Rectal smooth muscle tissue (tissue), 1 donor: Measurements from ENCODE around the gene NBAS.
"Not testable (repeated sequence)": the region's sequence is repeated elsewhere in the genome, so short reads cannot be mapped to it uniquely, and the experiment has no call there.

ENCODE experiments used
- H3K27ac ChIP-seq: one replicate; pipeline ENCODE4 v1.7.0; 2013; ENCODE audit warnings: low read depth, low read length, inconsistent platforms
- H3K27me3 ChIP-seq: one replicate; pipeline ENCODE4 v1.7.0; 2013; ENCODE audit warnings: low read length; ENCODE audit not compliant: control insufficient read depth, insufficient read depth
- H3K36me3 ChIP-seq: one replicate; pipeline ENCODE4 v1.7.0; 2013; ENCODE audit warnings: low read length; ENCODE audit not compliant: control insufficient read depth, insufficient read depth
- H3K4me1 ChIP-seq: one replicate; pipeline ENCODE4 v1.7.0; 2013; ENCODE audit warnings: low read length; ENCODE audit not compliant: control insufficient read depth, insufficient read depth
- H3K4me3 ChIP-seq: one replicate; pipeline ENCODE4 v1.7.0; 2013; ENCODE audit warnings: low read length
- H3K9ac ChIP-seq: one replicate; pipeline ENCODE4 v1.7.0; 2013; ENCODE audit warnings: low read length

Gene NBAS

DNA sequence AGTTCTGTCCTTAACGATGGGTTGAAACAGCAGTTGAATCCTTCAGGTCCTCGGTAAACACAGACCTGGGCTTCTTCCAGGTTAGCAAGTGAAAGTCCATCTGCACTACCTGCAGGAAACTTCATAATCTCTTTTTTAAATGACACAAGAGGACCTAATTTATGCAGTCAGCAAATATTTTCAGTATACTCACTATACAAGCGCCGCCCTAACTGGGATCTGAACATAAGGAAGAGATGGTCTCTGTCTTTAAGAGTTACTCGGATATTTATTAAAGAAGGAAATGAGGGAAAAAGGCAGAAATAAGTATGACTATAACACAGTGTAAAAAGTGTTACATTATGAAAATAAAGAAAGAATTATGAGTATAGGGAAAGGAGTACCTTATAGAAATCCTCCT is 103.3 kb downstream of the NBAS start:
- Histone ChIP-seq H3K36me3 (no peaks in the 10 kb centered on the region), H3K27me3 (no peaks in the 10 kb centered on the region)

DNA sequence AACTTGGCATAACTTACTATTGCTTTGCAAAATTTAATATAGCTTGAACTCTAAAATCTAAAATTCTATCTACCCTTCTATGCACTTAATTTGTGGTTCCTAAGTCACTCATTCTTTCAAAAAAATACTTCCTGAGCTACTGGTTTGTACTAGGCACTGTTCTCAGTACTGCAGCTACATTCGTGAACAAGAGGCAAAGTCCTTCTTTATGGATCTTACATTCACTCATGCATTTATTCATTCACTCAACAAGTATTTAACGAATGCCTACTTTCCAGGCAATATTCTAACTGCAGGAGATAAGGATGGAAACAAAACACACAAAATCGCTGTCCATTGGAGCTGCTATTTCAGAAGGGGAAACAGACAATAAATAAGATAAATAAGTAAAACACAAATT is 104.8 kb downstream of the NBAS start:
- H3K4me3 ChIP-seq, result no peak overlapping the region
- H3K36me3 ChIP-seq, result no peaks in the 10 kb centered on the region
- no peaks in the 10 kb centered on the region for H3K27me3 ChIP-seq
- H3K9ac ChIP-seq, result no peak overlapping the region
- no peak overlapping the region for H3K27ac ChIP-seq
- no peaks in the 10 kb centered on the region for H3K4me1 ChIP-seq

More for the DNA sequence above, 103.3 kb downstream of the NBAS start:
- Histone ChIP-seq H3K4me1 (no peaks in the 10 kb centered on the region), H3K4me3 (no peak overlapping the region), H3K9ac (no peak overlapping the region), H3K27ac (no peak overlapping the region)

GRCh38 chr2:15450808-15451207 is 110.3 kb downstream of the NBAS start:
- H3K4me1 ChIP-seq, result no peaks in the 10 kb centered on the region

DNA sequence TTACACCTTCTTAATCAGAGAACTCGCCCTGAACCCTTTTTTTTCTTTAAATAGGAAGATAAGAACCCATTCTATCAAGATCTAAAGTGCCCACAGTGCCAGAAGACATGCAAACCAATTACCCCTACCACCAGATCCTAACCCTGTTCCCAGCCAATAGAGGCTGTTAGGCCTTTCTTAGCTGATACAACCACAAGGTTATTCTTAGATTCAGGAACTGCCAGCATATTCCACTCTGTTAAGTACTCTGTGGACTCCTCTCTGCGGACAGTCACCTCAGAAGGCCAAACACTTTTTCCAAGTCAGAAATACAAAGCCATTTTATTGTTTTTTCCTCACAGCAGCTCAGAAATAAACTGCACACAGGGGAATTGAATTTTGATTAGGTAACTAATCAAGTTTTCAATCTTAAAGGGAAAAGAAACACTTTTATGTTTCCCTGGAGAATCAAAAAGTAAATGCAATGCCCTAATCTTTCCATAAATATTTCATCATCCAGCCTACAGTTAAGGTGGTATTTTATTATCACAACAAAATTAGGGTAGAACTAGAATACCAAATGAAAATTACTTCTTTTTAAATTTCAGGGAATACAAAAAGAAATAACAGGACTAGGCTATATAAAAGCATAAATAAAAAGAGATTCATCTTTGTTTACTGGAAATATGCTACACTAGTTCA is 111.4 kb downstream of the NBAS start:
- no peaks in the 10 kb centered on the region for H3K27me3 ChIP-seq
- H3K36me3 ChIP-seq, result peaks cover 2% of the 10 kb centered on the region
- no peak overlapping the region for H3K9ac ChIP-seq

More at GRCh38 chr2:15450808-15451207, 110.3 kb downstream of the NBAS start:
- Histone ChIP-seq H3K4me3 (no peak overlapping the region), H3K27me3 (no peaks in the 10 kb centered on the region), H3K36me3 (peaks cover 2% of the 10 kb centered on the region), H3K9ac (no peak overlapping the region), H3K27ac (no peak overlapping the region)

DNA sequence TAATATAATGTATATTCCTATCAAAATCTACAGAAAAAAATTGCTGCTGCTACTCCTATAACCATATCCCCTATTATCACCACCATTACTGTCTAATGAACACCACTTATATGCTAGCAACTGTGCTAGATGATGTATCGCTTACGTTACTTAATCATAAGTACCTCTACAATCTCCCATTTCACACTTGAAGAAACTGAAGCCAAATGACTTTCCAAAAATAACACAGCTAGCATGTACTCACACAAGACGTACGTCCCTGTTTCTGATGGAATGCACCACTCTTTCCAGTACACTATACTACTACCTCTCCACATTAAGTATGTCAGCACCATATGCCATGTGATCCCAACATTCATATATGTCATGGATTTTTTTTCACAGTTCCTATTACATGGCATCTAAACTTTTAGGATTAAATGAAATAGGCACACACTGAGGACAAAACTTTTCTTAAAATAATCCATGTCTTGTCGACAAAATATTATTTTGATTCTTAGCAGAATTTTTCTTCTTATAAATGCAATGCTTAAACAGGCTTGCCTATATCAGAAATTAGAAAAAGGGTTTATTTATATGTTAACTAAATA is 112.8 kb downstream of the NBAS start:
- Histone ChIP-seq H3K27ac (no peak overlapping the region), H3K36me3 (peaks cover 2% of the 10 kb centered on the region), H3K4me3 (no peak overlapping the region), H3K4me1 (no peaks in the 10 kb centered on the region), H3K27me3 (no peaks in the 10 kb centered on the region), H3K9ac (no peak overlapping the region)

More for the DNA sequence above, 111.4 kb downstream of the NBAS start:
- Histone ChIP-seq H3K4me1 (no peaks in the 10 kb centered on the region), H3K27ac (no peak overlapping the region), H3K4me3 (no peak overlapping the region)

DNA sequence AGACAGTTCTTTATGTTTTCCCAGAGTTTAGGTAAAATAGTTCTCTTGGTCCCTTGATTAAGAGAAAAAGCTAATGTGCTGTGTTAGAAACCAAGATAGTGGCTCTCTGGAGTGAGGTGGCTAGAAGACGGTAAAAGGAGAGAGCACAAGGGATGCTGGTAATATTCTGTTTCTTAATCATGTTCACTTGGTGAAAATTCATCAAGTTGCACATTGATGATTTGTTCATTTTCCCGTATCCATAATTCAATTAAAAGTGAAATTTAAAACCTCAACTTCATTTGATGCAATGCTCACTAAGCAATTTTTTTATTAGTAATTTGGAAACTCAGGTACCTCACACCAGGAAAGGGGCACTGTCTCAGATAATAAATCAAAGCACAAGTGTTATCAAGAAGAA is 113.8 kb downstream of the NBAS start:
- H3K9ac ChIP-seq, result no peak overlapping the region
- no peaks in the 10 kb centered on the region for H3K27me3 ChIP-seq
- H3K36me3 ChIP-seq, result peaks cover 2% of the 10 kb centered on the region
- no peaks in the 10 kb centered on the region for H3K4me1 ChIP-seq
- H3K4me3 ChIP-seq, result no peak overlapping the region
- H3K27ac ChIP-seq, result no peak overlapping the region

- Histone ChIP-seq H3K27me3 (no peaks in the 10 kb centered on the region), H3K9ac (no peak overlapping the region), H3K36me3 (peaks cover 2% of the 10 kb centered on the region), H3K27ac (no peak overlapping the region), H3K4me3 (no peak overlapping the region), H3K4me1 (no peaks in the 10 kb centered on the region)
Measured at GRCh38 chr2:15446961-15447360, 114.2 kb downstream of the NBAS start.

- Histone ChIP-seq H3K9ac (no peak overlapping the region), H3K27ac (no peak overlapping the region), H3K4me1 (no peaks in the 10 kb centered on the region), H3K4me3 (no peak overlapping the region), H3K27me3 (no peaks in the 10 kb centered on the region), H3K36me3 (peaks cover 2% of the 10 kb centered on the region)
Measured at GRCh38 chr2:15445891-15446562, 115.1 kb downstream of the NBAS start.

DNA sequence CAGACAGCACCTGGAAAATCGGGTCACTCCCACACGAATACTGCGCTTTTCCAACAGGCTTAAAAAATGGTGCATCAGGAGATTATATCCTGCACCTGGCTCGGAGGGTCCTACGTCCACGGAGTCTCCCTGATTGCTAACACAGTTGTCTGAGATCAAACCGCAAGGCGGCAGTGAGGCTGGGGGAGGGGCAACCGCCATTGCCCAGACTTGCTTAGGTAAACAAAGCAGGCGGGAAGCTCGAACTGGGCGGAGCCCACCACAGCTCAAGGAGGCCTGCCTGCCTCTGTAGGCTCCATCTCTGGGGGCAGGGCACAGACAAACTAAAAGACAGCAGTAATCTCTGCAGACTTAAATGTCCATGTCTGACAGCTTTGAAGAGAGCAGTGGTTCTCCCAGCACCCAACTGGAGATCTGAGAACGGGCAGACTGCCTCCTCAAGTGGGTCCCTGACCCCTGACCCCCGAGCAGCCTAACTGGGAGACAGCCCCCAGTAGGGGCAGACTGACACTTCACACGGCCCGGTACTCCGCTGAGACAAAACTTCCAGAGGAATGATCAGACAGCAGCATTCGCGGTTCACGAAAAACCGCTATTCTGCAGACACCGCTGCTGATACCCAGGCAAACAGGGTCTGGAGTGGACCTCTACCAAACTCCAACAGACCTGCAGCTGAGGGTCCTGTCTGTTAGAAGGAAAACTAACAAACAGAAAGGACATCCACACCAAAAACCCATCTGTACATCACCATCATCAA is 121.2 kb downstream of the NBAS start:
- H3K4me1 ChIP-seq, H3K27ac ChIP-seq, H3K4me3 ChIP-seq, H3K9ac ChIP-seq, H3K36me3 ChIP-seq, H3K27me3 ChIP-seq: not testable (repeated sequence)

- not testable (repeated sequence) for H3K36me3 ChIP-seq, H3K4me1 ChIP-seq, H3K4me3 ChIP-seq, H3K9ac ChIP-seq, H3K27ac ChIP-seq, H3K27me3 ChIP-seq
Measured at GRCh38 chr2:15439366-15439765, 121.8 kb downstream of the NBAS start.

DNA sequence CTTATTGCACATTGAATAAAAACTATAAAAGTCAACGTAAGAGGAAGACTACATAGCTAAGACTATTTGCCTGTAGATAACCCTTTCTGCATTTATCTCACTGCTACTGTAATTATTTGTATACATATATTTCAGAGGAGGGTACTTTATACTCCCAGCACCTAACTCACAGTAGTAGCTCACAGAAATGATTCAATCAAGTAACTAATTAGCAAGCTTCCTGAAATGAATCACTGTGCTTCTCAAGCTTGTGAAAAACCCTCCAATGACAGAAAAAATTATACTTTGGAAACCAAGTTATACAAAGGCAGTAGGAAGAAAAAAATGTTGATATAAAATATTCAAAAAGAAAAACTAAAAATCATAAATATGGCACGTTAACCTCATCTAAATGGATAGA is 124.9 kb downstream of the NBAS start:
- Histone ChIP-seq H3K27me3 (no peaks in the 10 kb centered on the region), H3K9ac (no peak overlapping the region), H3K36me3 (no peaks in the 10 kb centered on the region), H3K27ac (no peak overlapping the region), H3K4me3 (no peak overlapping the region), H3K4me1 (no peaks in the 10 kb centered on the region)

DNA sequence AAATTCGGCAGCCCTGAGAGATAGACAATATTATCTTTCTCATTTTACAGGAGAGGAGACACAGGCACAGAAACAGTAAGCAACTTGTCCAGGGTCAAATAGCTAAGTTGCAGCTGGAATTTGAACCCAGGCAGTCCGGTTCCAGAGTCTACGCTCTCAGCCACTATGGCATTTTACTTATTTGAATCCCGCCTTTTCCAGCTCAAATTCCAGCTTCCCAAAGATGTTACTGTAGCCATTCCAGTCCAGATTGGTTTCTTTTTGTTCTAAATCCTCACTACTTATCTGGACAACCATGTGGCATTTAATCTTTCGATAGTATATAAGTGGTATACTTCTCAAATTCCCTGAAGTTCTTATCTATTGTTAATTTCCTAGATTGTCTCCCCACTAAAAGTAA is 125.7 kb downstream of the NBAS start:
- no peaks in the 10 kb centered on the region for H3K36me3 ChIP-seq

More for the DNA sequence above, 125.7 kb downstream of the NBAS start:
- no peak overlapping the region for H3K27ac ChIP-seq
- H3K27me3 ChIP-seq, result no peaks in the 10 kb centered on the region
- H3K4me1 ChIP-seq, result no peaks in the 10 kb centered on the region
- no peak overlapping the region for H3K4me3 ChIP-seq
- no peak overlapping the region for H3K9ac ChIP-seq
